Liver (tissue), 9 donors: Measurements from ENCODE around the gene ZRANB1. TPM values are rescaled to one million over a fixed set of nuclear protein-coding genes. Genes with fewer than 3 reads are reported as not detected.

ENCODE experiments used
- DNase-seq: peaks from one replicate; pipeline ENCODE4 v3.0.0-alpha.2; 2017; ENCODE audit warnings: low spot score
- H3K27ac ChIP-seq, 2 donors: one replicate each; pipeline ENCODE4 v1.7.0; 2013; ENCODE audit warnings: inconsistent platforms in 2 of 2, low read length in 2 of 2, control low read depth in 1 of 2, low read depth in 1 of 2, mild to moderate bottlenecking in 1 of 2
- H3K27me3 ChIP-seq, 4 donors: one replicate each; pipeline versions ENCODE4 v1.6.1 to v1.7.0; 2013; ENCODE audit warnings: low read length in 3 of 4, inconsistent platforms in 1 of 4, mild to moderate bottlenecking in 1 of 4, moderate library complexity in 1 of 4; ENCODE audit not compliant: control insufficient read depth in 4 of 4, insufficient read depth in 4 of 4
- H3K36me3 ChIP-seq, 4 donors: one replicate each; pipeline versions ENCODE4 v1.6.1 to v1.7.0; 2013; ENCODE audit warnings: low read length in 3 of 4, mild to moderate bottlenecking in 3 of 4, low read depth in 1 of 4, moderate library complexity in 1 of 4; ENCODE audit not compliant: control insufficient read depth in 4 of 4, insufficient read depth in 3 of 4
- H3K4me1 ChIP-seq, 4 donors: one replicate each; pipeline versions ENCODE4 v1.6.1 to v1.7.0; 2013; ENCODE audit warnings: low read length in 3 of 4, mild to moderate bottlenecking in 3 of 4, moderate library complexity in 1 of 4; ENCODE audit not compliant: control insufficient read depth in 4 of 4, insufficient read depth in 4 of 4
- H3K4me3 ChIP-seq, 3 donors: one replicate each; pipeline versions ENCODE4 v1.6.1 to v1.7.0; 2013; ENCODE audit warnings: low read length in 3 of 3, control low read depth in 1 of 3, low read depth in 1 of 3, mild to moderate bottlenecking in 1 of 3
- H3K9ac ChIP-seq, 2 donors: one replicate each; pipeline ENCODE4 v1.7.0; 2013; ENCODE audit warnings: low read length in 2 of 2, mild to moderate bottlenecking in 2 of 2, moderate library complexity in 2 of 2, control low read depth in 1 of 2, low read depth in 1 of 2
- H3K9me3 ChIP-seq, 4 donors: one replicate each; pipeline versions ENCODE4 v1.6.1 to v1.7.0; 2013; ENCODE audit warnings: low read length in 3 of 4; ENCODE audit not compliant: control insufficient read depth in 4 of 4
- ATF3 ChIP-seq: IDR thresholded peaks from 2 replicates; pipeline ENCODE4 v1.6.1; 2016; ENCODE audit warnings: antibody characterized with exemption
- CTCF ChIP-seq: fragments of 150-350 bp; IDR thresholded peaks from 2 replicates; pipeline ENCODE4 v1.5.1; 2017; ENCODE audit warnings: improper control_type of control experiment, low read depth, low read length; ENCODE audit not compliant: missing input control
- EGR1 ChIP-seq, 2 donors: IDR thresholded peaks; 2 replicates each; pipeline ENCODE4 v1.6.1; 2016 to 2018; ENCODE audit warnings: antibody characterized with exemption in 2 of 2, low read depth in 2 of 2
- FOXA1 ChIP-seq: IDR thresholded peaks from 2 replicates; pipeline ENCODE4 v1.6.1; 2016; ENCODE audit warnings: antibody characterized with exemption
- FOXA2 ChIP-seq: IDR thresholded peaks from 2 replicates; pipeline ENCODE4 v1.6.1; 2016; ENCODE audit warnings: antibody characterized with exemption
- GABPA ChIP-seq, 2 donors: IDR thresholded peaks in 1 of 2; conservative IDR thresholded peaks in 1 of 2; 2 replicates each; pipeline ENCODE4 v1.6.1; 2016; ENCODE audit warnings: antibody characterized with exemption in 2 of 2, mild to moderate bottlenecking in 1 of 2, moderate library complexity in 1 of 2
- HNF4A ChIP-seq, 2 donors: conservative IDR thresholded peaks; 2 replicates each; pipeline ENCODE4 v1.6.1; 2016; ENCODE audit warnings: antibody characterized with exemption in 2 of 2, mild to moderate bottlenecking in 2 of 2
- HNF4G ChIP-seq: IDR thresholded peaks from 2 replicates; pipeline ENCODE4 v1.6.1; 2016; ENCODE audit warnings: antibody characterized with exemption
- JUND ChIP-seq, 2 donors: IDR thresholded peaks; 2 replicates each; pipeline ENCODE4 v1.6.1; 2016; ENCODE audit warnings: antibody characterized with exemption in 2 of 2
- MAX ChIP-seq: IDR thresholded peaks from 2 replicates; pipeline ENCODE4 v1.6.1; 2016; ENCODE audit warnings: antibody characterized with exemption
- NR2F2 ChIP-seq: IDR thresholded peaks from 2 replicates; pipeline ENCODE4 v1.6.1; 2016; ENCODE audit warnings: antibody characterized with exemption
- RAD21 ChIP-seq, 2 donors: IDR thresholded peaks; 2 replicates each; pipeline ENCODE4 v1.6.1; 2016; ENCODE audit warnings: antibody characterized with exemption in 2 of 2, mild to moderate bottlenecking in 2 of 2
- REST ChIP-seq: IDR thresholded peaks from 2 replicates; pipeline ENCODE4 v1.6.1; 2016; ENCODE audit warnings: antibody characterized with exemption, mild to moderate bottlenecking
- RXRA ChIP-seq, 2 donors: IDR thresholded peaks; 2 replicates each; pipeline ENCODE4 v1.6.1; 2017 to 2018; ENCODE audit warnings: antibody characterized with exemption in 2 of 2, mild to moderate bottlenecking in 1 of 2
- SP1 ChIP-seq: IDR thresholded peaks from 2 replicates; pipeline ENCODE4 v1.6.1; 2018; ENCODE audit warnings: antibody characterized with exemption, mild to moderate bottlenecking
- TAF1 ChIP-seq: conservative IDR thresholded peaks from 2 replicates; pipeline ENCODE4 v1.6.1; 2016; ENCODE audit warnings: antibody characterized with exemption, mild to moderate bottlenecking
- YY1 ChIP-seq: IDR thresholded peaks from 2 replicates; pipeline ENCODE4 v1.6.1; 2016; ENCODE audit warnings: antibody characterized with exemption, mild to moderate bottlenecking
- ZBTB33 ChIP-seq: IDR thresholded peaks from 2 replicates; pipeline ENCODE4 v1.6.1; 2016; ENCODE audit warnings: antibody characterized with exemption
- WGBS: extraction: QIAGEN DNeasy Blood & Tissue Kit; methylation state at CpG from one replicate; pipeline ENCODE4 v1.1.7; 2013; 5-methylcytosine and 5-hydroxymethylcytosine counted together
- polyA plus RNA-seq, 2 donors: library from polyadenylated mRNA; stranded (reverse) in 1 of 2; unstranded in 1 of 2; fragments of 200-250 nt in 1 of 2; fragments of >200 nt in 1 of 2; fragmentation: Nextera tagmentation in 1 of 2; extraction: Ambion mirVana in 1 of 2; gene quantifications; one replicate each; pipeline versions ENCODE4 v1.2.1 to v1.2.3, GENCODE V29; 2013 to 2015
- total RNA-seq, 2 donors: library from RNA; depleted of rRNA; stranded (reverse); fragments of >200 nt; gene quantifications; one replicate each; pipeline ENCODE4 v1.2.3, GENCODE V29; 2014
- donor health status: healthy.
- donor health status: healthy.
- donor health status: healthy.
- donor health status: healthy.
- donor health status: healthy.

Gene ZRANB1
- total and polyA plus RNA-seq, 4 donors, result 6.2 to 32.5 (median 14.4) TPM

- TF ChIP-seq MAX, result no peak
- TF ChIP-seq SP1, result no peak
- TF ChIP-seq REST, result no peak
- TF ChIP-seq HNF4G, result no peak
- no peak for TF ChIP-seq NR2F2
- no peak for TF ChIP-seq CTCF
- TF ChIP-seq JUND (IDR thresholded peaks at IDR 0.05), result no peak
- no peak for TF ChIP-seq FOXA2
- no peak for TF ChIP-seq YY1
- TF ChIP-seq GABPA (IDR thresholded peaks at IDR 0.05 in 1 of 2, conservative IDR thresholded peaks at IDR 0.05 in 1 of 2), result no peak
- no peak for TF ChIP-seq TAF1
- no peak for TF ChIP-seq ATF3
- TF ChIP-seq RXRA (IDR thresholded peaks at IDR 0.05), result no peak
- TF ChIP-seq EGR1 (IDR thresholded peaks at IDR 0.05; ENCODE audit: low read depth in 2 of 2), result no peak
- no peak for TF ChIP-seq ZBTB33
- TF ChIP-seq FOXA1, result no peak
- TF ChIP-seq HNF4A (conservative IDR thresholded peaks at IDR 0.05), result no peak
- no peak for TF ChIP-seq RAD21 (IDR thresholded peaks at IDR 0.05)
These were observed 91.4 kb downstream of the ZRANB1 start for GRCh38 chr10:125033146-125033924.

More at GRCh38 chr10:125033146-125033924, 91.4 kb downstream of the ZRANB1 start:
- H3K4me1 ChIP-seq, result peaks cover 0 to 4% (median 0%) of the 10 kb centered on the region in 4 donors
- 93% methylated on average over 27 of the region's 27 CpGs for WGBS
- no peak overlapping the region for H3K4me3 ChIP-seq
- DNase-seq, result no peak
- H3K36me3 ChIP-seq, result no peaks in the 10 kb centered on the region
- H3K9ac ChIP-seq, result no peak overlapping the region
- no peaks in the 10 kb centered on the region for H3K9me3 ChIP-seq
- no peaks in the 10 kb centered on the region for H3K27me3 ChIP-seq
- no peak overlapping the region for H3K27ac ChIP-seq
